ENCODE measurements around the gene NEDD4L. TPM values are rescaled to one million over a fixed set of nuclear protein-coding genes. Genes with fewer than 3 reads are reported as not detected.

The NEDD4L gene
- polyA plus RNA-seq, 1 experiment, result 14.1 TPM

GRCh38 chr18:58413667-58414628, 369.9 kb downstream of the NEDD4L start:
- ChIA-PET CTCF (no interaction called here), POLR2A (no interaction called here)
- Histone ChIP-seq H3K4me3 (ENCODE audit: low read depth, low read length) (no peak overlapping the region), H3K36me3 (ENCODE audit: control insufficient read depth, insufficient read depth, low read length) (no peaks in the 10 kb centered on the region), H3K27me3 (ENCODE audit: control insufficient read depth, insufficient read depth, low read length) (peaks cover 10% of the 10 kb centered on the region)
- no peak for DNase-seq (ENCODE audit: low read depth)
- no peak for TF ChIP-seq CTCF (IDR thresholded peaks at IDR 0.05; ENCODE audit: insufficient read depth, low read depth, low read length)

- no peak for TF ChIP-seq CTCF (IDR thresholded peaks at IDR 0.05; ENCODE audit: insufficient read depth, low read depth, low read length)
- peaks cover 9% of the 10 kb centered on the region for H3K27me3 ChIP-seq (ENCODE audit: control insufficient read depth, insufficient read depth, low read length)
- H3K36me3 ChIP-seq (ENCODE audit: control insufficient read depth, insufficient read depth, low read length), result no peaks in the 10 kb centered on the region
- DNase-seq (ENCODE audit: low read depth), result no peak
- no peak overlapping the region for H3K4me3 ChIP-seq (ENCODE audit: low read depth, low read length)
- ChIA-PET CTCF (interaction anchor here (1.5 kb wide), 1 partner anchor 9 kb away, joined by 3 read pairs; no protein-coding TSS in a partner anchor), POLR2A (no interaction called here)
These were observed 372.1 kb downstream of the NEDD4L start for GRCh38 chr18:58416014-58416703.

- ChIA-PET POLR2A (interaction anchor here (0.8 kb wide), 1 partner anchor 24 kb away, joined by 3 read pairs; no protein-coding TSS in a partner anchor), CTCF (interaction anchor here (0.6 to 1.5 kb wide), 3 partner anchors 9 to 77 kb away, joined by 3 to 4 read pairs (median 3); no protein-coding TSS in a partner anchor)
- DNase-seq (ENCODE audit: low read depth), result no peak
- H3K27me3 ChIP-seq (ENCODE audit: control insufficient read depth, insufficient read depth, low read length), result peaks cover 9% of the 10 kb centered on the region
- H3K4me3 ChIP-seq (ENCODE audit: low read depth, low read length), result no peak overlapping the region
- H3K36me3 ChIP-seq (ENCODE audit: control insufficient read depth, insufficient read depth, low read length), result no peaks in the 10 kb centered on the region
- no peak for TF ChIP-seq CTCF (IDR thresholded peaks at IDR 0.05; ENCODE audit: insufficient read depth, low read depth, low read length)
These were observed 373.0 kb downstream of the NEDD4L start for GRCh38 chr18:58416704-58417683.

GRCh38 chr18:58417752-58418151, 373.7 kb downstream of the NEDD4L start:
- Histone ChIP-seq H3K4me3 (ENCODE audit: low read depth, low read length) (no peak overlapping the region), H3K27me3 (ENCODE audit: control insufficient read depth, insufficient read depth, low read length) (peaks cover 9% of the 10 kb centered on the region), H3K36me3 (ENCODE audit: control insufficient read depth, insufficient read depth, low read length) (no peaks in the 10 kb centered on the region)
- ChIA-PET POLR2A (interaction anchor here (0.8 kb wide), 1 partner anchor 25 kb away, joined by 3 read pairs; no protein-coding TSS in a partner anchor), CTCF (interaction anchor here (1.0 kb wide), 1 partner anchor 76 kb away, joined by 4 read pairs; no protein-coding TSS in a partner anchor)
- DNase-seq (ENCODE audit: low read depth), result no peak
- TF ChIP-seq CTCF (IDR thresholded peaks at IDR 0.05; ENCODE audit: insufficient read depth, low read depth, low read length), result no peak

Measured in BJ (cell line).